ENCODE data around the gene MYO5A. TPM values are rescaled to one million over a fixed set of nuclear protein-coding genes. Genes with fewer than 3 reads are reported as not detected.

The MYO5A gene
- total RNA-seq, 1 experiment from 2014 or later: 61.1 TPM

- Histone ChIP-seq H3K36me3 (ENCODE audit: control insufficient read depth, insufficient read depth, low read length) (peaks cover 22% of the 10 kb centered on the region; the same call in 1 of the 2 replicates), H3K4me3 (ENCODE audit: low read depth in 2 of 2, low read length in 2 of 2) (no peak overlapping the region), H3K9me3 (ENCODE audit: control insufficient read depth, insufficient read depth, low read depth, low read length) (no peaks in the 10 kb centered on the region), H3K27me3 (ENCODE audit: control insufficient read depth, insufficient read depth, low read length) (no peaks in the 10 kb centered on the region), H3K27ac (ENCODE audit: low read length) (no peak overlapping the region), H3K4me1 (ENCODE audit: control insufficient read depth, insufficient read depth, low read length) (peaks cover 16% of the 10 kb centered on the region)
- BruUV-seq (replicated peaks): no TSS peak
- ChIA-PET CTCF (no interaction called here), POLR2A (no interaction called here)
- no peak for DNase-seq (ENCODE audit: low read depth, low spot score)
- no peak for ATAC-seq
- in situ Hi-C loops (cut with HindIII; ENCODE audit: low pct_unique_long_range_greater_than_20kb, low sequenced_read_pairs) (no loop called here), intact Hi-C loops (cut with micrococcal nuclease; ENCODE audit: unreplicated experiment) (loop anchor here (5.0 to 10.0 kb wide), 2 partner anchors 56 to 173 kb away; no protein-coding TSS in a partner anchor)
- TF ChIP-seq SIN3A (IDR thresholded peaks at IDR 0.05; ENCODE audit: borderline replicate concordance, insufficient read depth, low read depth, low read length): no peak
- no peak for TF ChIP-seq TCF7L2 (IDR thresholded peaks at IDR 0.05; ENCODE audit: low read depth, low read length)
- TF ChIP-seq CTCF (IDR thresholded peaks at IDR 0.05): no peak
- TF ChIP-seq REST (IDR thresholded peaks at IDR 0.05; ENCODE audit: insufficient read depth in 1 of 2, low read depth in 2 of 2, low read length in 1 of 2): no peak
- TF ChIP-seq POLR2AphosphoS5 (IDR thresholded peaks at IDR 0.05; ENCODE audit: low read depth, low read length): no peak
Observed at GRCh38 chr15:52559022-52559421, 30.3 kb upstream of the MYO5A start.

GRCh38 chr15:52558196-52558595 is 29.5 kb upstream of the MYO5A start:
- Histone ChIP-seq H3K4me3 (ENCODE audit: low read depth in 2 of 2, low read length in 2 of 2) (no peak overlapping the region), H3K27me3 (ENCODE audit: control insufficient read depth, insufficient read depth, low read length) (no peaks in the 10 kb centered on the region), H3K9me3 (ENCODE audit: control insufficient read depth, insufficient read depth, low read depth, low read length) (no peaks in the 10 kb centered on the region), H3K4me1 (ENCODE audit: control insufficient read depth, insufficient read depth, low read length) (peaks cover 10% of the 10 kb centered on the region; the same call in 1 of the 2 replicates), H3K27ac (ENCODE audit: low read length) (no peak overlapping the region), H3K36me3 (ENCODE audit: control insufficient read depth, insufficient read depth, low read length) (peaks cover 24% of the 10 kb centered on the region; the same call in 1 of the 2 replicates)
- BruUV-seq (replicated peaks): no TSS peak
- no peak for TF ChIP-seq REST (IDR thresholded peaks at IDR 0.05; ENCODE audit: insufficient read depth in 1 of 2, low read depth in 2 of 2, low read length in 1 of 2)
- TF ChIP-seq SIN3A (IDR thresholded peaks at IDR 0.05; ENCODE audit: borderline replicate concordance, insufficient read depth, low read depth, low read length): no peak
- TF ChIP-seq CTCF (IDR thresholded peaks at IDR 0.05): no peak
- no peak for TF ChIP-seq POLR2AphosphoS5 (IDR thresholded peaks at IDR 0.05; ENCODE audit: low read depth, low read length)
- no peak for TF ChIP-seq TCF7L2 (IDR thresholded peaks at IDR 0.05; ENCODE audit: low read depth, low read length)
- CTCF ChIA-PET: no interaction called here
- in situ Hi-C loops (cut with HindIII; ENCODE audit: low pct_unique_long_range_greater_than_20kb, low sequenced_read_pairs) (no loop called here), intact Hi-C loops (cut with micrococcal nuclease; ENCODE audit: unreplicated experiment) (loop anchor here (5.0 to 10.0 kb wide), 2 partner anchors 57 to 174 kb away; no protein-coding TSS in a partner anchor)
- ATAC-seq (peak; percentile 71; the same call in 1 of the 2 replicates), DNase-seq (ENCODE audit: low read depth, low spot score) (no peak)
- POLR2A ChIA-PET: interaction anchor here (0.6 to 0.7 kb wide), 2 partner anchors 89 to 1546 kb away, joined by 3 to 7 read pairs; no protein-coding TSS in a partner anchor
